ENCODE data around the gene AFF4.

AFF4 gene

DNA sequence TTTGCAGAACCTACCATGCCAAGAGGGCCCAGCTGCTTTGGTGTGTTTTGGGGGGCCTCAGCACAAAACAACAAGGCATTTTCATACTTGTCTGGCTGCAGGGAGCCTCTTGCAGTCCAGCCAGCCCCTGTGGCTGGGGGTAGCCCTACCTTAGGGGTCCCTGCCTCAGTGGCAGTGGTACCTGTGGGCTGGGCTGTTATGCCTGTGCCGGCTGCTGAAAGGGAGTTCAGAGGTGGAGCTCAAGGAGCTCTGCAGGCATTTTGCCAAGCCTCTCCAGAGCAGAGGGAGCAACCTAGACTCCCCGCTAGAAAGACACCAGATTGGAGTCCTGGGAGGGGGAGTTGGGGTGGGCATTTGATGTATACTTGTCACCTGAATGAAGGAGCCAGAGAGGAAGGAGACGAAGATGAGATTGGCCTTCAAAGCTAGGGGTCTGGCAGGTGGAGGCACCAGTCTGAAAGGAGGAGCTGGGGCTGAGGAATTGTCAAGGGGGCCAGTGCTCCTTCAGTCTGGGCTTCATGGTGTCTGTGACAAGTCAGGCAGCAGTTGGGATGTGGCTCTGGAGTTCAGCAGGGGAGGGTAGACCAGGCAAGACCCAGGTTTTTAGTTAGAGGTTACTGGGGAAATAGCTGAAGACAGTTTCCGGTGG lies 134.5 kb downstream of the AFF4 start:
- no peaks in the 10 kb centered on the region for H3K36me3 Mint-ChIP-seq (ENCODE audit: low read depth)
- TF ChIP-seq, protein P1, sequence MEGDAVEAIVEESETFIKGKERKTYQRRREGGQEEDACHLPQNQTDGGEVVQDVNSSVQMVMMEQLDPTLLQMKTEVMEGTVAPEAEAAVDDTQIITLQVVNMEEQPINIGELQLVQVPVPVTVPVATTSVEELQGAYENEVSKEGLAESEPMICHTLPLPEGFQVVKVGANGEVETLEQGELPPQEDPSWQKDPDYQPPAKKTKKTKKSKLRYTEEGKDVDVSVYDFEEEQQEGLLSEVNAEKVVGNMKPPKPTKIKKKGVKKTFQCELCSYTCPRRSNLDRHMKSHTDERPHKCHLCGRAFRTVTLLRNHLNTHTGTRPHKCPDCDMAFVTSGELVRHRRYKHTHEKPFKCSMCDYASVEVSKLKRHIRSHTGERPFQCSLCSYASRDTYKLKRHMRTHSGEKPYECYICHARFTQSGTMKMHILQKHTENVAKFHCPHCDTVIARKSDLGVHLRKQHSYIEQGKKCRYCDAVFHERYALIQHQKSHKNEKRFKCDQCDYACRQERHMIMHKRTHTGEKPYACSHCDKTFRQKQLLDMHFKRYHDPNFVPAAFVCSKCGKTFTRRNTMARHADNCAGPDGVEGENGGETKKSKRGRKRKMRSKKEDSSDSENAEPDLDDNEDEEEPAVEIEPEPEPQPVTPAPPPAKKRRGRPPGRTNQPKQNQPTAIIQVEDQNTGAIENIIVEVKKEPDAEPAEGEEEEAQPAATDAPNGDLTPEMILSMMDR (IDR thresholded peaks at IDR 0.05; ENCODE audit: unreplicated experiment in 3 of 3), result no peak
- peak overlapping the region in 2 of 3 experiments; percentile 31 to 48 for H3K27ac Mint-ChIP-seq
- H3K9me3 Mint-ChIP-seq, result no peaks in the 10 kb centered on the region
- peaks cover 78% of the 10 kb centered on the region for H3K27me3 Mint-ChIP-seq (ENCODE audit: low read depth)
- peak overlapping the region; percentile 89 to 93 (median 91) for H3K4me3 Mint-ChIP-seq
- no peaks in the 10 kb centered on the region for H3K4me1 Mint-ChIP-seq

DNA sequence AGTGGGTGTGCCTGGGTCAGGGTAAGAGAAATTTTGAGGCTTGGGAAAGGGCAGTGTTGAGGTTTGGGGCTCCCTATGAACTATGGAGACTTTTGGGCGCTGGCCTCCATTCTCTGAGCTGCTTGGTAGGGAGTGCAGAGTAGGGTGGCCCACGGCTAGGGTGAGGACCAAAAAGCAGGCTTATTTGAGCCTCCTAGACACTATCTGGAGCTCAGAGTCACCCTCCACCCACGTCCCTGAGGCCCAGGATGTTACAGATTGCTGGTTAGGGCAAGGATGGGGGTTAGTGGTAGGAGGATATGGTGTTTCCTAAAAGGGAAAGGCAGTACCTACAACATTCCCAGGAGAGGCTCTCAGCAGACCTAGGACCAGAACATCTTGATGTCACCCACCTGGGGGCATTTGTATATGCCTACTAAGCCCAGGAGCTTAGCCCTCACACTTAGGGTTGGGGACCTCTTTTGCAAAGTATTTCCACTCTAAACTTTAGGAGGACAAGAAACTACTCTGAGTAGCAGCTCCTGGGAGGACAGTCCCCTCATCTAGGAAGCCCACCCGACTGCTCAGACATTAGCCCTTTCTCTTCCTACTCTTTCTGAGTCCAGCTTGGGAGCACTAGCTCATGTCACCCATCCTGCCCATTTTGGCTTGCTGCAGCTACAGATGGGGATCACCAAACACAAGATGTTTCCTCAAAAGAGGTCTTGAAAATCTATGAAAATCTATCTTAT lies 135.3 kb downstream of the AFF4 start:
- Mint-ChIP-seq H3K9me3 (no peaks in the 10 kb centered on the region), H3K4me3 (peak overlapping the region; percentile 64 to 93 (median 91)), H3K4me1 (no peaks in the 10 kb centered on the region)

DNA sequence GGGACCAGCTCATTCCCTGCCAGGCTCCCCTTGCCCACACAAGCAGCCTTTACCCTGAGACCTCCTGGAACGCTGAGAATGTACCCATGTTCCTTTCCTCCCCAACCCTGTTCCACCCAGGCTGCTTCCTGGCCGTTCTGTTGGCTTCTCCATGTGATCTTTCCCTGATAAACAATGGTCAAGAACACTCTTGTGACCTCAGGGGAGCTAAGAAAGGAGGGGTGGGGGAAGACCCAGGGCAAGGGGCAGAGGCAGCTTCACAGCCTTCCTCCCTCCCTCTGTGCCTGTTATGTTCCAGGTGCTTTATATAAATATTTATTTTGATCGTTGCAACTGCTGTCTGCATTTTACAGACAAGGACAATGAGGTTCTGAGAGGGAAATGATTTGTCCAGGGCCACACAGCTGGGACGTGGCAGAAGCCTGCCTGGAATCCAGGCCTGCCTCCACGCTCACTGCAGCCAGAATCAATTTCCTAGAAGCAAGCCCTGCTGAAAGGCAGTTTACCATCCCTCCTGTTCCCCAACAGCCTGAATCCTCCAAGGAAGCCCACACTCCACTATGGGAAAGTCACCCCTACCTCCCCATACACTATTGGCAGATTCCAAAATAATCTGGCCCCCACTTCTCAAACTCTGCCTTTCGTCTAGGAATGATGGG lies 136.9 kb downstream of the AFF4 start:
- TF ChIP-seq, protein P1 (IDR thresholded peaks at IDR 0.05; ENCODE audit: unreplicated experiment in 3 of 3), result no peak

More for the DNA sequence above, 135.3 kb downstream of the AFF4 start:
- TF ChIP-seq, protein P1 (IDR thresholded peaks at IDR 0.05; ENCODE audit: unreplicated experiment in 3 of 3), result no peak
- Mint-ChIP-seq H3K27ac (no peak overlapping the region), H3K27me3 (ENCODE audit: low read depth) (peaks cover 76% of the 10 kb centered on the region), H3K36me3 (ENCODE audit: low read depth) (no peaks in the 10 kb centered on the region)

DNA sequence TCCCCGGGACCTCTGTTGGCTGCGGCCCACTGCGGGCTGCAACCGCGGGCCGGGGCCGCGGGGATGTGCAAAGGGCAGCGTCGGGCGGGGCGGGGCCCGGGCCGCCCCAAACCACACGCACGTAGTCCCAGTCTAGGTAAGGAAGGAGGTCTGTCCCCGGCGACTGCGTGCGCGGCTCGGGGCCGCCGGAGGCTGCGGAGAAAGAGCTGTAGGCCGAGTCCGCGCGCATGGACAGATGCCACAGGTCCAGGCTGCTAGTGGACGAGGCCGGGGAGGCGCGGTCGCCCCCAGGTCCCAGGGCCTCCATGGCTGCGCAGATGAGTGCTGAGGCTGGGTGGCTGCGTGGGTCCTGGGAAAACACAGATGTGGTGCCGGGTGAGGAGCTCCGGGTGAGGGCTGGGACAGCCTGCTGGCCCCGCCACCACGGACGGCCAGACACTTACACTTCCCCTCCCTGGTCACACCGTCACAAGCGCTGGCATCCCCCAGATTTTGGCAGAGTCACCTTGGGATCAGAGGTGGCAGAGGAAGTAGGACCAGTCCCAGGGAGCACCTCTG lies 137.5 kb downstream of the AFF4 start:
- H3K36me3 Mint-ChIP-seq (ENCODE audit: low read depth), result no peaks in the 10 kb centered on the region
- peaks cover 68% of the 10 kb centered on the region for H3K27me3 Mint-ChIP-seq (ENCODE audit: low read depth)
- H3K4me1 Mint-ChIP-seq, result peaks cover 7% of the 10 kb centered on the region
- H3K4me3 Mint-ChIP-seq, result no peak overlapping the region
- no peak overlapping the region for H3K27ac Mint-ChIP-seq
- no peaks in the 10 kb centered on the region for H3K9me3 Mint-ChIP-seq
- TF ChIP-seq, protein P1 (IDR thresholded peaks at IDR 0.05; ENCODE audit: unreplicated experiment in 3 of 3), result no peak

More for the DNA sequence above, 136.9 kb downstream of the AFF4 start:
- Mint-ChIP-seq H3K27ac (no peak overlapping the region), H3K4me3 (peak overlapping the region in 2 of 3 experiments; percentile 27 to 52), H3K4me1 (peaks cover 6% of the 10 kb centered on the region), H3K9me3 (no peaks in the 10 kb centered on the region), H3K27me3 (ENCODE audit: low read depth) (peaks cover 74% of the 10 kb centered on the region), H3K36me3 (ENCODE audit: low read depth) (no peaks in the 10 kb centered on the region)
